22Rv1 (cell line): ENCODE data around the gene GPC5.

Source experiments
- H3K27ac ChIP-seq: fragments of 450-650 bp; 2 replicates; pipeline ENCODE4 v1.5.1; 2017
- CTCF ChIP-seq: fragments of 450-650 bp; IDR thresholded peaks from 2 replicates; pipeline ENCODE4 v1.5.1; 2017; ENCODE audit warnings: mild to moderate bottlenecking
- ZFX ChIP-seq: fragments of 450-650 bp; IDR thresholded peaks from 2 replicates; pipeline ENCODE4 v1.6.1; 2017; ENCODE audit warnings: antibody characterized with exemption, borderline replicate concordance

GPC5 gene

GRCh38 chr13:92044351-92044750 lies 645.9 kb downstream of the GPC5 start:
- no peak overlapping the region for H3K27ac ChIP-seq
- TF ChIP-seq ZFX (no peak), CTCF (no peak)

GRCh38 chr13:92054389-92054788 lies 656.0 kb downstream of the GPC5 start:
- TF ChIP-seq ZFX = no peak
- no peak for TF ChIP-seq CTCF
- H3K27ac ChIP-seq = no peak overlapping the region

GRCh38 chr13:92074658-92075057 lies 676.2 kb downstream of the GPC5 start:
- TF ChIP-seq ZFX (no peak), CTCF (peak; percentile 66)
- no peak overlapping the region for H3K27ac ChIP-seq

- TF ChIP-seq CTCF (no peak), ZFX (no peak)
- no peak overlapping the region for H3K27ac ChIP-seq
Measured at GRCh38 chr13:92097337-92097903, 699.0 kb downstream of the GPC5 start.

- no peak for TF ChIP-seq CTCF
- no peak for TF ChIP-seq ZFX
Measured at GRCh38 chr13:92101801-92102200, 703.4 kb downstream of the GPC5 start.

GRCh38 chr13:92103689-92104153 lies 705.3 kb downstream of the GPC5 start:
- H3K27ac ChIP-seq = peak overlapping the region; percentile 48

More at GRCh38 chr13:92101801-92102200, 703.4 kb downstream of the GPC5 start:
- H3K27ac ChIP-seq = peak overlapping the region; percentile 7; the same call in 1 of the 2 replicates

More at GRCh38 chr13:92103689-92104153, 705.3 kb downstream of the GPC5 start:
- TF ChIP-seq ZFX (no peak), CTCF (no peak)
